ENCODE measurements around the gene CLK2. TPM values are rescaled to one million over a fixed set of nuclear protein-coding genes. Genes with fewer than 3 reads are reported as not detected.

Gene CLK2
- total RNA-seq, 3 donors from 2014 or later: 43.7 to 51.7 (median 47.8) TPM

DNA sequence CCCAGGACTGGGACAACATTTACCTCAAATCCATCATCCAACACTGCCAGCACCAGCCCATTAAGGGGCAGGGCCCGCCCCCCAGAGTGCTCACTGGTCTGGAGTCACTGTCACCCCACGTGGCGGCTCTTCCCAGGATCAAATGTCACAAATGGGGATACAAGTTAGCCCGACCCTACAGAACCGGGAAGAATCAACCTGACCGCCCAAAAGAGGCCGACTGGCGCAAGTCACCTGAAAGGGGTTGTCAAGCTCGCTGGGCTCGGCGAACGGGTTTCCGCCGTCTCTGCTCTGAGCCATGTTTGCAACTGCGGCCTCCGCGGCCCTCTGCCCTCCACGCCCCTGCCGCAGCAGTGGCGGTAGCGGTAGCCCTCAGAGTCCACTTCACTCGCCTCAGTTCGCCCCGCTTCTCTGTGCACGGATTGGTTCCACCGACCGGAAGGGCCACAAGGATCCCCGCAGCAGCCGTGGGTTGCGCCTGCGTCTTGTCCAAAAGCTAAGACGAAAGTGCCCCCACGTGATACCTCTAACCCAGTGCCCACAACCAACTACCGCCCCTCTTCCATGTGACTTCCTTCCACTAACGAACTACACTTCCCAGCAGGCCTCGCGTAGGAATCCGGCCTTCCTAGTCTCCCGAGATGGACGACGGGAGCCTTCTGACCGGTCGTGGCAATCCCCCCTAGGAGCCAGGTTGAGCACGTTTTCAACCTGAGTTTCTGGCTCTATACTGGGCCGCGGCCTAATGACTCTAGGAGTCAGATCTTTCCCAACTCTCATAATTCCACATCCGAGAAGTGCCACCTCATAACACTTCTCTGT is 11.2 kb downstream of the CLK2 start, which contains the start of gene SCAMP3:
Gene SCAMP3, minus strand, starts transcription at position 509 of the 822 bp plus-strand sequence. Its CDS starts 209 bp downstream, at position 300.
- no peaks in the 10 kb centered on the region for H3K9me3 ChIP-seq
- TF ChIP-seq, protein P1, sequence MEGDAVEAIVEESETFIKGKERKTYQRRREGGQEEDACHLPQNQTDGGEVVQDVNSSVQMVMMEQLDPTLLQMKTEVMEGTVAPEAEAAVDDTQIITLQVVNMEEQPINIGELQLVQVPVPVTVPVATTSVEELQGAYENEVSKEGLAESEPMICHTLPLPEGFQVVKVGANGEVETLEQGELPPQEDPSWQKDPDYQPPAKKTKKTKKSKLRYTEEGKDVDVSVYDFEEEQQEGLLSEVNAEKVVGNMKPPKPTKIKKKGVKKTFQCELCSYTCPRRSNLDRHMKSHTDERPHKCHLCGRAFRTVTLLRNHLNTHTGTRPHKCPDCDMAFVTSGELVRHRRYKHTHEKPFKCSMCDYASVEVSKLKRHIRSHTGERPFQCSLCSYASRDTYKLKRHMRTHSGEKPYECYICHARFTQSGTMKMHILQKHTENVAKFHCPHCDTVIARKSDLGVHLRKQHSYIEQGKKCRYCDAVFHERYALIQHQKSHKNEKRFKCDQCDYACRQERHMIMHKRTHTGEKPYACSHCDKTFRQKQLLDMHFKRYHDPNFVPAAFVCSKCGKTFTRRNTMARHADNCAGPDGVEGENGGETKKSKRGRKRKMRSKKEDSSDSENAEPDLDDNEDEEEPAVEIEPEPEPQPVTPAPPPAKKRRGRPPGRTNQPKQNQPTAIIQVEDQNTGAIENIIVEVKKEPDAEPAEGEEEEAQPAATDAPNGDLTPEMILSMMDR (IDR thresholded peaks at IDR 0.05): no peak
- peak within 1 kb of the TSS; percentile 62 for H3K4me3 ChIP-seq
- ATAC-seq (peak; percentile 97), DNase-seq (peak; percentile 91 to 97 (median 94))
- H3K36me3 ChIP-seq (ENCODE audit: low read depth): peaks cover 5% of the 10 kb centered on the region
- intact Hi-C loops (cut with DNase I, micrococcal nuclease): no loop called here
- peaks cover 13% of the 10 kb centered on the region for H3K4me1 ChIP-seq (ENCODE audit: low read depth)

DNA sequence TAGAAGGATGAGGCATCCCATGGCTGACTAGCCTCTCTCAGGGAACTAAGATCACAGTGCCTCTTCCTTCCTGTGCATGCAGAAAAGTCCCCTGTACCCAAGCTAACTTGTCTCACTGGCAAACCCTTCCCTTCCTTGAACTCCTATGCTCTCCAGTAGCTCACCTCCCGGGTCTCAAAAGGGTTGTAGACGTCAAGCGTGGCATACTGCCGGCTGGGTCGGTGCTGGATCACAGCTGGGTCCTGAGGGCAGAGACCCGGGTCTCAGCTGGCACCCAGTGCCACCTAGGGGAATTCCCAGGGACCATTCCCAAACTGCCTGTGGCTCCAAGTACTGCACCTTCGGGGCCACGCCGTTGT is 11.8 kb downstream of the CLK2 start:
- TF ChIP-seq, protein P1 (IDR thresholded peaks at IDR 0.05): no peak
- no peak for ATAC-seq

DNA sequence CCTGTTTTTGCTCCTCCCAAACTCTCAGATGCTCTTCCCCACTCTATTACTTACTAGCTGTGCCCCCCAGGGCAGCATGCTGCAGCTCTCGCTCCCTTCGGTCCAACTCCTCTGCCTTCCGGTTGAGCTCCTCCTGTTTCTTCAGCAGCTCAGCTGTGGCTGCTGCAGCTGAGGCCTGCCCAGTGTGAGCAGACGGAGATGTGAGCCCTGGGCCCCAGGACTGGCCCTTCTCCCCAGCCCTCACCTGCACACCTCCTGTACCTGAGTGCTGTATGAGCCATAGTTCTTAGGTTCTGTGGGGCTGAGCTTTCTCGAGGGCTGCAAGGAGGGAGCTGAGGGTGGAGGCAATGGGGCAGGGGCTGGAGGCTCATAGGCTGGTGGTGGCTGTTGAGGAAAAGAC is 13.0 kb downstream of the CLK2 start:
- intact Hi-C loops (cut with DNase I, micrococcal nuclease): no loop called here
- peak in 1 of 3 donors; percentile 23 for DNase-seq
- peaks cover 13% of the 10 kb centered on the region for H3K4me1 ChIP-seq (ENCODE audit: low read depth)
- ATAC-seq: no peak
- no peak overlapping the region for H3K4me3 ChIP-seq
- H3K36me3 ChIP-seq (ENCODE audit: low read depth): no peaks in the 10 kb centered on the region
- no peaks in the 10 kb centered on the region for H3K9me3 ChIP-seq
- TF ChIP-seq, protein P1 (IDR thresholded peaks at IDR 0.05): no peak

More for the DNA sequence above, 11.8 kb downstream of the CLK2 start:
- Histone ChIP-seq H3K4me1 (ENCODE audit: low read depth) (peaks cover 13% of the 10 kb centered on the region), H3K4me3 (peak overlapping the region; percentile 62), H3K9me3 (no peaks in the 10 kb centered on the region), H3K36me3 (ENCODE audit: low read depth) (no peaks in the 10 kb centered on the region)
- peak in 1 of 3 donors; percentile 63 for DNase-seq
- intact Hi-C loops (cut with DNase I, micrococcal nuclease): no loop called here

DNA sequence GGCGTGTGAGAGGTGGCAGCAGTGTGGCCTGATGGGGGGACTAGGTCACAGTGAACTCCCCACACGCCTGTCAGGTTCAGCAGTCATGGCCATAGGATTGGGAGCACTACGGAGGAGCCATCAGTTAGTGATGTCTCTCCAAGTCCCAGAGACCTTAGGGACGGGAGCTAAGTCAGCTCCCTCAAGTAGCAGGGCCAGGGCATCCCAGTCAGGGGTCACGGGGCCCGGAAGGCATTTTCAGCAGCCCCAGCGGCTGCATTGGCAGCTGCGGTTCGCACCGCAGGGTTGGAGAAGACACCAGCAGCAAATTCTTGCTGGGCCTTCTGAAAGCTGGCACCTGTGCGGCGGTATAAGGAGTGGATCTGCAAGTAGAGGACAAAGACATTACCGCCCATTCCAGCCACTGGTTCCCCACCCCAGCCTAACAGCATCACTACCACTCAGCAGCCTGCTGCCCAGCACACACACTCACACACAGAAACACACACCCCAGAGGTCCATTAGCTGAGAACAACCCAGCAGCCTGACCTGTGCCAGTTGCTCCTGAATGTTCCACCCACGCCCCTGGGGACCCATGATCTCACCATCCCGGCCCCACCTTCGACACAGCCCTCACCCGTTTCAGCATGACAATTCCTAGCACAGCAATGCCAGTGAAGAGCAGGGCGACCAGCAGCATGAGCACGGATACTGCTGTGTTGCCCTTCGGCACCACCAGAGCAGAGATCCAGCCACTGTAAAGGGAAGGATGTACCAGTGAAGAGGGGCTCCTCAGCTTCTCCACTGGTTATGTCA is 17.0 kb downstream of the CLK2 start:
- no peaks in the 10 kb centered on the region for H3K36me3 ChIP-seq (ENCODE audit: low read depth)
- intact Hi-C loops (cut with DNase I, micrococcal nuclease): loop anchor here in 1 of 2 donors (10.0 kb wide), 1 partner anchor 69 kb away; the partner anchor contains the start of gene RUSC1
- peaks cover 16% of the 10 kb centered on the region for H3K4me1 ChIP-seq (ENCODE audit: low read depth)
- DNase-seq (no peak), ATAC-seq (no peak)
- H3K9me3 ChIP-seq: no peaks in the 10 kb centered on the region
- H3K4me3 ChIP-seq: peak overlapping the region; percentile 63
- TF ChIP-seq, protein P1 (IDR thresholded peaks at IDR 0.05): no peak

DNA sequence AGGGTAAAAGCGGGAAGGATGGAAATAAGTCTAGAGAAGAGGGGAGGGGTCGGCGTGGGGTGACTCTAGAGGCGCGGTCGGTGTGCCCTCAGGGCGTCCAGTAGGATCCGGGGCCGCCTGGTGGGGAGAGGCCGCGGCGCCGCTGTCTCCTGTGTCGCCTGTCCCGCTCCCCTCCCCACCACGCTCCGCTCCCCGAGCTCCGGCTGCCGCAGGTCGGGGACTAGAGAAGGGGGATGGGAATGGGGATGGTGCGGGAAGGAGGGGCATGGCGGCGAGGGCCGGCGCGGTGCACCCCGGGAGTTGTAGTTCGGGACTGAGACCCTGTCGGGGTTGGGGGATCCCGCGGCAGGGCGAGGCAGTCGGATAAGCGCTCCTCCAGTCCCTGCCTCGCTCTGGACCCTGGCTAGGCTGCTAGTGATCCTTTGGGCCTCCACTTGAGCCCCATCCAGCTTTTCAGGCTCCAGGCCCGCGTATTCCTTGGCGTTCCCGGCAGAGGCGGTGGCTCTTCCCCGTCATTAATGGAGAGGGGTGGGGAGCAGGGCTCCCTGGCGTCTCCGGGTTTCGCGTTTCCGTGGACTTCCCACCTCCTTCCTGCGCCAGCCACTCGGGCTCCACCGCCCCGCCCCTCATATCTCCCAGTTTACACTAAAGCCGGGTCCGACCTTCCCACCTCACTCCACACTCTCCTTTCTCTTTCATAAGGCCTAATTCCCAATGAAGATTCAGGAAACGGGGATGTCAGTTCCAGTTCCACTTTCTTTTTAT is 17.9 kb downstream of the CLK2 start, which contains the start of gene ENTREP3:
Gene ENTREP3, minus strand, starts transcription at position 241 of the 765 bp plus-strand sequence. CDS start 606 bp downstream, outside the sequence.
- Histone ChIP-seq H3K9me3 (no peaks in the 10 kb centered on the region), H3K36me3 (ENCODE audit: low read depth) (no peaks in the 10 kb centered on the region), H3K4me3 (peak within 1 kb of the TSS; percentile 63), H3K4me1 (ENCODE audit: low read depth) (peaks cover 9% of the 10 kb centered on the region)
- ATAC-seq: peak; percentile 90
- DNase-seq: peak; percentile 91 to 93 (median 91)
- intact Hi-C loops (cut with DNase I, micrococcal nuclease): loop anchor here in 1 of 2 donors (10.0 kb wide), 1 partner anchor 69 kb away; the partner anchor contains the start of gene RUSC1
- TF ChIP-seq, protein P1 (IDR thresholded peaks at IDR 0.05): no peak
